ENCODE measurements around the gene EML3. TPM values are rescaled to one million over a fixed set of nuclear protein-coding genes. Genes with fewer than 3 reads are reported as not detected.
A peak's percentile ranks its signal among the peaks of the same experiment; 100 is the strongest.

EML3 gene
- polyA plus RNA-seq, 4 donors = 21.2 to 46.2 (median 35.5) TPM

DNA sequence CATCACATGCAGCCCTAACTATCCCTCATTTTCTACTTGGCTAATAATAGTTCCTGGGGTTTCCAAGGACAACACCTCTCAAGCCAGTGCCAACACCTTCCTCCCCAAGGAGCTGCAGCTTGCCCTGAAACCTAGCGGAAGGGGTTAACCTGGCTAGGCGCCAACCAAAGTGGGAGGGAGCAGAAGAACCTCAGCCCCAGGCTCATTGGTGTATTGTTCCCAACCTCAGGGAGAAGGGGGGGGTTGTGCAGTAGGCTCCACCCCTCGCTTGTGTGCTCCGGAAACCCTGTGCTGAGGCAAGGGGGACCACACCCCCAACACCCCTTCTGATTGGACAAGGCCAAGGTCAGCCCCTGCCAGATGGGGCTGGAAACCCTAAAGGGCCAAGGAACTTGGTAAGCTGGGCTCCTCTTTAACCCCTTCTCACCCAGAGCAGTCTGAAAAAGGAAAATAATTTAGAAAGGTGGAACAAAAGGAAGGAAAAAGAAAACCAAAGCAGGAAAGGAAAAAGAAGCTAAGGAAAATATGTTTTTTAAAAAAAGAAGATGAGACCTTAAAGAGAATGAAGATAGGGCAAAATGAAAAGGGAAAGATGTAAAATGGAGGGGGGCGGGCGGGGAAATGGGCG, 13.4 kb downstream of the EML3 start:
- peaks cover 21 to 58% (median 22%) of the 10 kb centered on the region in 3 donors for H3K36me3 ChIP-seq (ENCODE audit: control insufficient read depth in 3 of 3, insufficient read depth in 2 of 3, low read depth in 1 of 3, low read length in 3 of 3)
- FAIRE-seq (no peak), DNase-seq (peak; percentile 89 to 91)
- H3K9me3 ChIP-seq (ENCODE audit: control insufficient read depth in 2 of 2, insufficient read depth in 1 of 2, low read depth in 1 of 2, low read length in 1 of 2) = no peaks in the 10 kb centered on the region
- H3K4me1 ChIP-seq (ENCODE audit: control insufficient read depth in 3 of 3, insufficient read depth in 2 of 3, low read depth in 1 of 3, low read length in 2 of 3) = peaks cover 6 to 28% (median 6%) of the 10 kb centered on the region in 3 donors
- no peak overlapping the region for H3K4me3 ChIP-seq (ENCODE audit: low read depth in 1 of 3, low read length in 3 of 3)
- H3K27ac ChIP-seq (ENCODE audit: low read depth in 1 of 3, low read length in 2 of 3) = peak overlapping the region in 2 of 3 donors; percentile 25 to 39
- peaks cover 0 to 8% (median 0%) of the 10 kb centered on the region in 3 donors for H3K27me3 ChIP-seq (ENCODE audit: control insufficient read depth in 3 of 3, insufficient read depth in 3 of 3, low read length in 3 of 3)
- 28 to 39% (median 33%) methylated on average over 7 of the region's 7 CpGs for WGBS, 3 donors

DNA sequence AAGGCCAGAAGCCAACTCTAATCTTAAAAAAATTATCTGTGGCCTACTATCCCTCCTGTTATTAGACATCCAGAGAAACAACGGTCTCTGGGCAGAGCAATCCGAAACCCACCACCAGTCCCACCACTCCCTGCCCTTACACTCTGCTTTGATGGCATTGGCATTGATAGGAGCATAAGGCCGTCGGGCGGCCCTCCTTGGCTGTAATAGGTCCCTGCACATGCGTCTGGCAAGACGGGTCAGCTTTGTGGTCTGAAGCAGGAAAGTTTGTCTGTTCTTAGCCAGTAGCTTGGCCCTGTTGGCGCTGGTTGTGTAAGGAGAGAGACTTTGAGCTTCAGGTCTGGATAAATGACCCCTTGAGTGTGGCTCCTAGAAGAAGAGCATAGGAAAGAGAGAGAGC, 17.5 kb downstream of the EML3 start:
- H3K27me3 ChIP-seq (ENCODE audit: control insufficient read depth in 3 of 3, insufficient read depth in 3 of 3, low read length in 3 of 3) = no peaks in the 10 kb centered on the region
- DNase-seq (no peak), FAIRE-seq (no peak)
- H3K9me3 ChIP-seq (ENCODE audit: control insufficient read depth in 2 of 2, insufficient read depth in 1 of 2, low read depth in 1 of 2, low read length in 1 of 2) = no peaks in the 10 kb centered on the region
- peaks cover 21 to 66% (median 22%) of the 10 kb centered on the region in 3 donors for H3K36me3 ChIP-seq (ENCODE audit: control insufficient read depth in 3 of 3, insufficient read depth in 2 of 3, low read depth in 1 of 3, low read length in 3 of 3)
- H3K27ac ChIP-seq (ENCODE audit: low read depth in 1 of 3, low read length in 2 of 3) = no peak overlapping the region
- peaks cover 9 to 26% (median 9%) of the 10 kb centered on the region in 3 donors for H3K4me1 ChIP-seq (ENCODE audit: control insufficient read depth in 3 of 3, insufficient read depth in 2 of 3, low read depth in 1 of 3, low read length in 2 of 3)
- H3K4me3 ChIP-seq (ENCODE audit: low read depth in 1 of 3, low read length in 3 of 3) = no peak overlapping the region
- 86 to 91% (median 87%) methylated on average over 8 of the region's 8 CpGs for WGBS, 3 donors

DNA sequence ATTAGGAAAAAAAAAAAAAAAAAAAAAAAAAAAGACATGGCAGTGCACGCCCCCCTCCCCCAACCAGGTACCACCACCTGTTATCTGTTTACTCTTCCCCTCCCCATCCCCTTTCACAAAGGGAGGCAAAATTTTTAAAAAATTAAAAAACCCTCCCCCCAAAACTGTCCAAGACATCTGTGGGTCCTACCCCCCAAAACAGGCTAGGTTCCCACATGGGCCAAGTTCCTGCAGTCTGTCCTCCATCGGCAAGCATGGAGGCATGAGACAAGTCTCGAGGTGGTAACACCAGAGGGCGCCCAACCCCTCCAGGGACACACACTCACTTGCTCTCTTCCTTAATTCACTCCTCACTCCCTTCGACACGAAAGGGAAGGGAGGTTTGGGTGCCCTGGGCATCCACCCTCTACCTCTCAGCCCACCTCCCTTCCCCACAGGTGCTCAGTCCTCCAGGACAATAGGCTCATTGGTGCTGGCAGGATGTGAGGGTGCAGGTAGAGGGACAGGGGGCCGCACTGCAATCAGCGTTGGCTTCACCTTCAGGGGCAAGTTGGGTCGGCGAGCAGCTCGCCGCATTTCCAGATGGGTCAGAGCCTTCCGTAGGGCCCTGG, 19.0 kb downstream of the EML3 start:
- Histone ChIP-seq H3K27me3 (ENCODE audit: control insufficient read depth in 3 of 3, insufficient read depth in 3 of 3, low read length in 3 of 3) (no peaks in the 10 kb centered on the region), H3K9me3 (ENCODE audit: control insufficient read depth in 2 of 2, insufficient read depth in 1 of 2, low read depth in 1 of 2, low read length in 1 of 2) (no peaks in the 10 kb centered on the region), H3K27ac (ENCODE audit: low read depth in 1 of 3, low read length in 2 of 3) (peak overlapping the region in 1 of 3 donors; percentile 32), H3K4me3 (ENCODE audit: low read depth in 1 of 3, low read length in 3 of 3) (no peak overlapping the region), H3K4me1 (ENCODE audit: control insufficient read depth in 3 of 3, insufficient read depth in 2 of 3, low read depth in 1 of 3, low read length in 2 of 3) (peaks cover 3 to 18% (median 3%) of the 10 kb centered on the region in 3 donors), H3K36me3 (ENCODE audit: control insufficient read depth in 3 of 3, insufficient read depth in 2 of 3, low read depth in 1 of 3, low read length in 3 of 3) (peaks cover 21 to 64% (median 22%) of the 10 kb centered on the region in 3 donors)
- FAIRE-seq (no peak), DNase-seq (peak; percentile 80 to 84)
- WGBS, 3 donors = 56 to 61% (median 59%) methylated on average over 13 of the region's 13 CpGs

DNA sequence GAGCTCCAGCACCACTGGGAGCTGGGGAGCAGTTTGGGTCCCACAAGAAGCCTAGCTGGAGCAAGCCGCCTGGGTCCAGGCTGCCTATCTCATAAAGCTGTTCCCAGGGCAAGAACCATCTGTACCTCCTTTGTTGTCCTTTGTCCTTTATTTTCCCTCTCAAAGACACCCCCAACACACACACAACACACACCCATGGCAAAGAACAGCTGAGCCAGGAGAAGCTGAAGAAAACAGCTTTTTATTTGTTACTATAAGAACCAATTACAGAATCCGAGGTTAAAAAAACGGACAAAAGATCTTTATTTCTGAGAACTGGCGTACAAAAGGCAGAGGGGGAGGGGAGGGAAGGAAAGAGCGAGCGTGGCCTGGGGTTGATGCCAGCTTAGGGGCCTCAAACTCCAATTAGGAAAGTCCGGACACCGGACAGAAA, 19.6 kb downstream of the EML3 start:
- peaks cover 3 to 18% (median 3%) of the 10 kb centered on the region in 3 donors for H3K4me1 ChIP-seq (ENCODE audit: control insufficient read depth in 3 of 3, insufficient read depth in 2 of 3, low read depth in 1 of 3, low read length in 2 of 3)
- H3K27ac ChIP-seq (ENCODE audit: low read depth in 1 of 3, low read length in 2 of 3) = peak overlapping the region; percentile 96
- no peak overlapping the region for H3K4me3 ChIP-seq (ENCODE audit: low read depth in 1 of 3, low read length in 3 of 3)
- 74 to 79% (median 75%) methylated on average over 8 of the region's 8 CpGs for WGBS, 3 donors
- FAIRE-seq (no peak), DNase-seq (no peak)
- H3K27me3 ChIP-seq (ENCODE audit: control insufficient read depth in 3 of 3, insufficient read depth in 3 of 3, low read length in 3 of 3) = no peaks in the 10 kb centered on the region
- peaks cover 17 to 65% (median 22%) of the 10 kb centered on the region in 3 donors for H3K36me3 ChIP-seq (ENCODE audit: control insufficient read depth in 3 of 3, insufficient read depth in 2 of 3, low read depth in 1 of 3, low read length in 3 of 3)
- no peaks in the 10 kb centered on the region for H3K9me3 ChIP-seq (ENCODE audit: control insufficient read depth in 2 of 2, insufficient read depth in 1 of 2, low read depth in 1 of 2, low read length in 1 of 2)

DNA sequence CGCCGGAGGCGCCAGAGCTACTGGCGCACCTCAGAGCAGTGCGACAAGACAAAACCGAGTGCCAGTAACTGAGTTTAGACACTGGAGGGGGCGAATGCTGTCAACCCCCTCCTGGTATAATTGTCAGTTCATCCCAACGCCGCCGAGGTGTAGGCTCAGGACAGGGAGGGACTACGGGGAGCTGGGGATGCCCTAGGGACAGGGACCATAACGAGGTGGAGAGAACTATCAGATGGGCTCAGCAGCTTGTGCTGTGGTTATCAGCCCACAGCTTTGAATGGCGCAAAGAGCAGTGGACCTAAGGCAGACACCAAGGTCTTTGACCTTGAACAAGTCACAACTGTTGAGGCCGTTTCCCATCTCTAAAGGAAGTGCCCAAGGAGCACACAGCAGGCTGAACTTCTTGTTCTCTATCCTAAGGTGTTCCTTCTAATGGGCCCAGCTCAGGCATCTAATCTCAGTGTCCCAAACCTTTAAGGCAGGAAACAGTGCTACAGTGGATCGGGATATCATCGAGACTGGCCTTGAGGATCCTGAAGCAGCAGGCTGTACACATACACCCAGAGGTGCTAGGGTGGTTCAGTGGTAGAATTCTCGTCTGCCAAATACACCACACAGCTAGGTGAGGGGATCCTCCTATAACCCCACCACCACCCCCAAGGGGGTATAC, 20.3 kb downstream of the EML3 start:
- peaks cover 3 to 18% (median 3%) of the 10 kb centered on the region in 3 donors for H3K4me1 ChIP-seq (ENCODE audit: control insufficient read depth in 3 of 3, insufficient read depth in 2 of 3, low read depth in 1 of 3, low read length in 2 of 3)

DNA sequence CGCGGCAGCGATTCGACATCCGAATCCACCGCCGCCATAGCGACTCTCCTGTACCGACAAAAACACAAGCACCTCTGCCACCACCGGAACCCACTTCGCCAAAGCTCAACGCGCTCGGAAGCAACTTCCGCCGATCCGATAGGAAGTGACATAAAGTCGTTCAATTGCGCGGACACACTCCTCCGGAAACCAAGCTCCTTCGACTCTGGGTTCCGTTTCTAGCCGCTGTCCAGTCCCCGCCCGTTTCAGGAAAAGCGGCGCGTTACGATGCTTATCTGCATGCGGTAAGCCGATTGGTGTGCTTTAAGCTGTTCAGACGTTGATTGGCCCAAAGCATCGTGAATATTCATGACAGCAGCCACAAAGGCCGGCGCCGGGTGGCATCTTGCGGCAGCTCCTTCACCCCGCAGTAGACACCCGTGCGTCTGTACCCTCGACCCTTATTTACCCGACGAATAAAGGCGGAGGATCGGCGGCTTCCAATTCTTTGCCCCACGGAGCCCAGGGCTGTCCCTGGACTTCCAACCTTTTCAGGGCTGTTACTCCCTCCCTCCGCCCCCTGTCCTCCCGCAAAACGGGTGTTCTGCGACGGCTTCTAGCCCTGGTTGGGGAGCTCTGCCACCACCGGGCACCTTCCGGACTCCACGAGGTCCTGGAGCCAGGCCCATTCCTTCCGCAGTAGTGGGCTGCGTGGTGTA, 21.0 kb downstream of the EML3 start, which contains the start of gene TUT1:
TUT1 (minus strand) TSS at position 76 of the 698 bp plus-strand sequence; CDS start at position 38, 38 bp downstream.
- H3K27me3 ChIP-seq (ENCODE audit: control insufficient read depth in 3 of 3, insufficient read depth in 3 of 3, low read length in 3 of 3) = no peaks in the 10 kb centered on the region
- FAIRE-seq = no peak
- 0% methylated on average over 58 of the region's 58 CpGs for WGBS, 3 donors
- H3K4me3 ChIP-seq (ENCODE audit: low read depth in 1 of 3, low read length in 3 of 3) = peak within 1 kb of the TSS; percentile 45 to 95 (median 67)
- peak within 1 kb of the TSS; percentile 96 for H3K27ac ChIP-seq (ENCODE audit: low read depth in 1 of 3, low read length in 2 of 3)
- peak; percentile 99 to 100 for DNase-seq
- peaks cover 3 to 18% (median 3%) of the 10 kb centered on the region in 3 donors for H3K4me1 ChIP-seq (ENCODE audit: control insufficient read depth in 3 of 3, insufficient read depth in 2 of 3, low read depth in 1 of 3, low read length in 2 of 3)
- peaks cover 13 to 55% (median 17%) of the 10 kb centered on the region in 3 donors for H3K36me3 ChIP-seq (ENCODE audit: control insufficient read depth in 3 of 3, insufficient read depth in 2 of 3, low read depth in 1 of 3, low read length in 3 of 3)
- no peaks in the 10 kb centered on the region for H3K9me3 ChIP-seq (ENCODE audit: control insufficient read depth in 2 of 2, insufficient read depth in 1 of 2, low read depth in 1 of 2, low read length in 1 of 2)

More for the DNA sequence above, 20.3 kb downstream of the EML3 start:
- Histone ChIP-seq H3K27ac (ENCODE audit: low read depth in 1 of 3, low read length in 2 of 3) (peak overlapping the region; percentile 96), H3K4me3 (ENCODE audit: low read depth in 1 of 3, low read length in 3 of 3) (peak overlapping the region; percentile 4 to 70 (median 53)), H3K9me3 (ENCODE audit: control insufficient read depth in 2 of 2, insufficient read depth in 1 of 2, low read depth in 1 of 2, low read length in 1 of 2) (no peaks in the 10 kb centered on the region), H3K36me3 (ENCODE audit: control insufficient read depth in 3 of 3, insufficient read depth in 2 of 3, low read depth in 1 of 3, low read length in 3 of 3) (peaks cover 17 to 59% (median 17%) of the 10 kb centered on the region in 3 donors), H3K27me3 (ENCODE audit: control insufficient read depth in 3 of 3, insufficient read depth in 3 of 3, low read length in 3 of 3) (no peaks in the 10 kb centered on the region)
- FAIRE-seq = no peak
- 11 to 13% (median 12%) methylated on average over 17 of the region's 17 CpGs for WGBS, 3 donors
- DNase-seq = peak in 1 of 2 donors; percentile 55

DNA sequence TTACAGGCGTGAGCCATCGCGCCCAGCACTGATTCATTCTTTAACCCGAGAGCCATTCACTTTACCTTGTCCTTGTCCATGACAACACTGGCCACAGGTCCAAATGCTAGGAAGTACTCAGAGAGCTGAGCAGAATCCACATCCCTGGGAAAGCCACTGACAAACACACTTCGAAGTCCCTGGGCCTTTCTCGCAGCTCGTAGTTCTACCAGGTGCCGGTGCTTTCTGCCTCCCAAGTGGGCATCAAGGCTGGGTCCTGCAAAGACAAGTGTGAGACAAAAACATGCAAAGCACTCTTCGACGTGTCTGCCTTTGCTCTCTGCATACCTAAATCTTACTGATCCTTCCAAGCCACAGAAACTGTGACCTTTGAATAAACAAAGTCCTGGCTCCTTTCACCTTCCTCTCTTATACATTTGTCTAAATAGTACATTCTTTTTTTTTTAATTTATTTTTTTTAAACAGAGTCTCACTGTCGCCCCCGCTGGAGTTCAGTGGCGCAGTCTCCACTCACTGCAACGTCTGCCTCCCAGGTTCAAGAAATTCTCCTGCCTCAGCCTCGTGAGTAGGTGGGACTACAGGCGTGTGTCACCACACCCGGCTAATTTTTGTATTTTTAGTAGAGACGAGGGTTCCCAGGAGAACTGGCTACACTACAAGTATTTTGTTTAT, 23.5 kb downstream of the EML3 start:
- H3K4me1 ChIP-seq (ENCODE audit: control insufficient read depth in 3 of 3, insufficient read depth in 2 of 3, low read depth in 1 of 3, low read length in 2 of 3) = peaks cover 3 to 18% (median 3%) of the 10 kb centered on the region in 3 donors
- no peak overlapping the region for H3K27ac ChIP-seq (ENCODE audit: low read depth in 1 of 3, low read length in 2 of 3)
- WGBS, 3 donors = 66 to 72% (median 66%) methylated on average over 18 of the region's 18 CpGs

More for the DNA sequence above, 23.5 kb downstream of the EML3 start:
- no peak overlapping the region for H3K4me3 ChIP-seq (ENCODE audit: low read depth in 1 of 3, low read length in 3 of 3)
- H3K36me3 ChIP-seq (ENCODE audit: control insufficient read depth in 3 of 3, insufficient read depth in 2 of 3, low read depth in 1 of 3, low read length in 3 of 3) = peaks cover 0 to 50% (median 2%) of the 10 kb centered on the region in 3 donors
- no peaks in the 10 kb centered on the region for H3K9me3 ChIP-seq (ENCODE audit: control insufficient read depth in 2 of 2, insufficient read depth in 1 of 2, low read depth in 1 of 2, low read length in 1 of 2)
- no peak for DNase-seq
- no peak for FAIRE-seq
- no peaks in the 10 kb centered on the region for H3K27me3 ChIP-seq (ENCODE audit: control insufficient read depth in 3 of 3, insufficient read depth in 3 of 3, low read length in 3 of 3)

All from small intestine (tissue), 7 donors.